SK-N-SH (cell line): ENCODE data around the gene PODXL2. TPM values are rescaled to one million over a fixed set of nuclear protein-coding genes. Genes with fewer than 3 reads are reported as not detected.

Experiments
- CTCF ChIA-PET: fragments of 300-600, 350-600 bp; formaldehyde crosslinking; extraction: SDS; loops from one replicate; lab custom pipeline; 2021; lab: Yijun Ruan, JAX
- POLR2A ChIA-PET: fragments of 350-600 bp; sonication (Branson Sonifier 250); formaldehyde crosslinking; extraction: SDS; loops from one replicate; lab custom pipeline; 2020; ENCODE audit warnings: antibody characterized with exemption, inconsistent platforms; lab: Yijun Ruan, JAX
- DNase-seq: peaks from one replicate; pipeline ENCODE4 v3.0.0; 2012
- H2AFZ ChIP-seq: fragments of 200-600 bp; sonication (generic); 2 replicates; pipeline ENCODE4 v1.8.1; 2016; ENCODE audit warnings: antibody characterized with exemption, mild to moderate bottlenecking, low read depth
- H3F3A ChIP-seq: fragments of 200-600 bp; sonication (generic); replicated peaks from 2 replicates; pipeline ENCODE3; 2016; ENCODE audit warnings: antibody characterized with exemption, mild to moderate bottlenecking; ENCODE audit not compliant: insufficient read depth
- H3K27ac ChIP-seq, 2 experiments: fragments of 200-500 bp in 1 of 2; fragments of 200-600 bp in 1 of 2; sonication (Bioruptor generic) in 1 of 2; sonication (generic), shearing (Covaris generic) in 1 of 2; 2 replicates each; pipeline versions ENCODE4 v1.5.1 to v1.6.1; 2014 to 2016; ENCODE audit warnings: low read depth in 2 of 2, inconsistent platforms in 1 of 2, low read length in 1 of 2, mild to moderate bottlenecking in 1 of 2, mixed read lengths in 1 of 2
- H3K27me3 ChIP-seq: fragments of 200-600 bp; sonication (generic), shearing (Covaris generic); 2 replicates; pipeline ENCODE4 v1.6.1; 2016; ENCODE audit warnings: mixed run types; ENCODE audit not compliant: insufficient read depth
- H3K36me3 ChIP-seq, 2 experiments: fragments of 200-500 bp in 1 of 2; fragments of 200-600 bp in 1 of 2; sonication (Bioruptor generic) in 1 of 2; sonication (generic) in 1 of 2; replicated peaks in 1 of 2; 2 replicates each; pipeline versions ENCODE3 to v1.5.1; 2014 to 2016; ENCODE audit warnings: low read length in 1 of 2, mild to moderate bottlenecking in 1 of 2; ENCODE audit not compliant: insufficient read depth in 2 of 2, control insufficient read depth in 1 of 2
- H3K4me1 ChIP-seq, 2 experiments: fragments of 200-500 bp in 1 of 2; fragments of 200-600 bp in 1 of 2; sonication (Bioruptor generic) in 1 of 2; sonication (generic), shearing (Covaris generic) in 1 of 2; 2 replicates each; pipeline versions ENCODE4 v1.5.1 to v1.6.1; 2014 to 2016; ENCODE audit warnings: low read depth in 1 of 2, low read length in 1 of 2, mixed run types in 1 of 2; ENCODE audit not compliant: insufficient read depth in 2 of 2, control insufficient read depth in 1 of 2
- H3K4me2 ChIP-seq: fragments of 200-600 bp; sonication (generic), shearing (Covaris generic); 2 replicates; pipeline ENCODE4 v1.6.1; 2017; ENCODE audit warnings: mixed run types
- H3K4me3 ChIP-seq, 2 experiments: fragments of 200-500 bp in 1 of 2; fragments of 200-600 bp in 1 of 2; sonication (Bioruptor generic) in 1 of 2; sonication (generic), shearing (Covaris generic) in 1 of 2; 2 replicates each; pipeline versions ENCODE4 v1.5.1 to v1.8.1; 2014 to 2016; ENCODE audit warnings: low read depth in 2 of 2, inconsistent platforms in 1 of 2, low read length in 1 of 2, mild to moderate bottlenecking in 1 of 2, mixed read lengths in 1 of 2, moderate library complexity in 1 of 2
- H3K79me2 ChIP-seq: fragments of 200-600 bp; sonication (generic); 2 replicates; pipeline ENCODE4 v1.8.1; 2017; ENCODE audit warnings: mild to moderate bottlenecking; ENCODE audit not compliant: insufficient read depth
- H3K9ac ChIP-seq: fragments of 200-600 bp; sonication (generic); 2 replicates; pipeline ENCODE4 v1.6.1; 2017; ENCODE audit warnings: mixed run types
- H3K9me2 ChIP-seq: fragments of 200-600 bp; sonication (generic); 2 replicates; pipeline ENCODE4 v1.6.1; 2017; ENCODE audit warnings: mixed run types
- H3K9me3 ChIP-seq: fragments of 200-600 bp; sonication (generic); 2 replicates; pipeline ENCODE4 v1.6.1; 2017; ENCODE audit warnings: mixed run types, mild to moderate bottlenecking, moderate library complexity
- H4K20me1 ChIP-seq: fragments of 200-600 bp; sonication (generic); 2 replicates; pipeline ENCODE4 v1.6.1; 2017; ENCODE audit warnings: mild to moderate bottlenecking, mixed run types; ENCODE audit not compliant: insufficient read depth
- EP300 ChIP-seq, 2 experiments: IDR thresholded peaks; 2 replicates each; pipeline versions ENCODE4 v1.4.0 to v1.6.1; 2012; ENCODE audit warnings: borderline replicate concordance in 1 of 2, low read depth in 1 of 2, low read length in 1 of 2
- FOXJ3 ChIP-seq: sonication (generic); formaldehyde crosslinking; IDR thresholded peaks from 2 replicates; pipeline ENCODE4 v1.5.1; 2020; ENCODE audit warnings: mild to moderate bottlenecking, missing genetic modification reagents
- GATA2 ChIP-seq: sonication (generic); formaldehyde crosslinking; IDR thresholded peaks from 2 replicates; pipeline ENCODE4 v1.5.0; 2020; ENCODE audit warnings: mild to moderate bottlenecking, missing genetic modification reagents
- MXI1 ChIP-seq: IDR thresholded peaks from 2 replicates; pipeline ENCODE4 v1.6.1; 2012; ENCODE audit warnings: mild to moderate bottlenecking, low read depth, low read length, improper control_type of control experiment
- NFIC ChIP-seq: IDR thresholded peaks from 2 replicates; pipeline ENCODE4 v1.4.0; 2012; ENCODE audit warnings: borderline replicate concordance
- NRF1 ChIP-seq: IDR thresholded peaks from 2 replicates; pipeline ENCODE4 v1.6.1; 2012; ENCODE audit warnings: low read depth, mild to moderate bottlenecking, low read length
- RCOR1 ChIP-seq: fragments of 150-350 bp; IDR thresholded peaks from 2 replicates; pipeline ENCODE4 v1.6.1; 2017; ENCODE audit warnings: antibody characterized with exemption, low read length
- RFX5 ChIP-seq: IDR thresholded peaks from 2 replicates; pipeline ENCODE4 v1.6.1; 2012; ENCODE audit warnings: mild to moderate bottlenecking, improper control_type of control experiment, low read length
- RXRA ChIP-seq: IDR thresholded peaks from 2 replicates; pipeline ENCODE4 v1.4.0; 2012; ENCODE audit warnings: low read depth, mild to moderate bottlenecking, borderline replicate concordance
- SMC3 ChIP-seq: IDR thresholded peaks from 2 replicates; pipeline ENCODE4 v1.6.1; 2012; ENCODE audit warnings: low read depth, low read length, improper control_type of control experiment
- TCF12 ChIP-seq: IDR thresholded peaks from 2 replicates; pipeline ENCODE4 v1.4.0; 2012
- YY1 ChIP-seq: IDR thresholded peaks from 2 replicates; pipeline ENCODE4 v1.4.0; 2012; ENCODE audit warnings: low read depth, mild to moderate bottlenecking
- WGBS: methylation state at CpG from one replicate; pipeline ENCODE4 v1.1.6; 2017; ENCODE audit warnings: low lambda C conversion rate; 5-methylcytosine and 5-hydroxymethylcytosine counted together
- polyA plus RNA-seq, 3 experiments: library from polyadenylated mRNA; depleted of rRNA; stranded (reverse); fragments of >200 nt; gene quantifications; 2 replicates each; pipeline ENCODE4 v1.2.3, GENCODE V29; 2012
- TF ChIP-seq, protein P1 (sequence below): IDR thresholded peaks from 2 replicates; pipeline ENCODE4 v1.4.0; 2012; ENCODE audit warnings: low read depth, borderline replicate concordance
- TF ChIP-seq, protein P2 (sequence below): IDR thresholded peaks from 2 replicates; pipeline ENCODE4 v1.4.0; 2012; ENCODE audit warnings: low read depth

The PODXL2 gene
- polyA plus RNA-seq, 1 of the 3 experiments (the other 2 are of a cell fraction): 27.5 TPM

DNA sequence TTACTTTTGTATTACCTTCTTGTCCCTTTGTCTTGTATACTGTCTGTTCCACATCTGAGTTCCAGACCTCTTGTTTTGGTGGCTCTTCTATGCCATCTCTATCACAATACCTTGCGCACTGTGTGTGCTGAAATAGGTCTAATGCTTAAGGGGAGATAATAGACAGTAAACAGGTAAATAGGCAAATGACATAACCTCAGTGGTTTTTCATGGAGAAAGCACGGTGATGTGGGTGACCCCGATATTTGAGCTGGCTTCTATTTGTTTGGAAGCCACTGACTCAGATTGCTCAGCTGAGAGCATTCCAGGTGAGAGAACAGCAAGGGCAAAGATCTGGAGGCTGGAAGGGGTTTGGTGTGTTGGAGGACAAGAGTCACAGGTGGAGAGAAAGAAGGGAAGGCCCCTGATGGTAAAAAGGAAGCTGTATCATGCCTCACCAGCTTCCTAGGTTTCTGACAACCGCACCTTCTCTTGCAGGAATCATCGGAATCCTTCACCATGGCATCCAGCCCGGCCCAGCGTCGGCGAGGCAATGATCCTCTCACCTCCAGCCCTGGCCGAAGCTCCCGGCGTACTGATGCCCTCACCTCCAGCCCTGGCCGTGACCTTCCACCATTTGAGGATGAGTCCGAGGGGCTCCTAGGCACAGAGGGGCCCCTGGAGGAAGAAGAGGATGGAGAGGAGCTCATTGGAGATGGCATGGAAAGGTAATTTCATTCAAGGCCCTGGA is 30.0 kb upstream of the PODXL2 start:
- H3K4me3 ChIP-seq: peak overlapping the region; percentile 69 to 76
- no peaks in the 10 kb centered on the region for H4K20me1 ChIP-seq
- no peak for DNase-seq
- peaks cover 33% of the 10 kb centered on the region for H3K79me2 ChIP-seq
- H3K27me3 ChIP-seq: no peaks in the 10 kb centered on the region
- H3K9me3 ChIP-seq: no peaks in the 10 kb centered on the region
- H3K27ac ChIP-seq: peak overlapping the region; percentile 22 to 64; a peak in 3 of 4 replicates
- no peaks in the 10 kb centered on the region for H3K9me2 ChIP-seq
- no peaks in the 10 kb centered on the region for H3F3A ChIP-seq
- TF ChIP-seq MXI1: no peak
- TF ChIP-seq RCOR1: no peak
- TF ChIP-seq RXRA: no peak
- no peak for TF ChIP-seq NFIC
- TF ChIP-seq RFX5: no peak
- no peak for TF ChIP-seq TCF12
- TF ChIP-seq, protein P1, sequence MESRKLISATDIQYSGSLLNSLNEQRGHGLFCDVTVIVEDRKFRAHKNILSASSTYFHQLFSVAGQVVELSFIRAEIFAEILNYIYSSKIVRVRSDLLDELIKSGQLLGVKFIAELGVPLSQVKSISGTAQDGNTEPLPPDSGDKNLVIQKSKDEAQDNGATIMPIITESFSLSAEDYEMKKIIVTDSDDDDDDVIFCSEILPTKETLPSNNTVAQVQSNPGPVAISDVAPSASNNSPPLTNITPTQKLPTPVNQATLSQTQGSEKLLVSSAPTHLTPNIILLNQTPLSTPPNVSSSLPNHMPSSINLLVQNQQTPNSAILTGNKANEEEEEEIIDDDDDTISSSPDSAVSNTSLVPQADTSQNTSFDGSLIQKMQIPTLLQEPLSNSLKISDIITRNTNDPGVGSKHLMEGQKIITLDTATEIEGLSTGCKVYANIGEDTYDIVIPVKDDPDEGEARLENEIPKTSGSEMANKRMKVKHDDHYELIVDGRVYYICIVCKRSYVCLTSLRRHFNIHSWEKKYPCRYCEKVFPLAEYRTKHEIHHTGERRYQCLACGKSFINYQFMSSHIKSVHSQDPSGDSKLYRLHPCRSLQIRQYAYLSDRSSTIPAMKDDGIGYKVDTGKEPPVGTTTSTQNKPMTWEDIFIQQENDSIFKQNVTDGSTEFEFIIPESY: no peak
- TF ChIP-seq EP300 (IDR thresholded peaks at IDR 0.05; ENCODE audit: borderline replicate concordance in 1 of 2, low read depth in 1 of 2, low read length in 1 of 2): no peak
- TF ChIP-seq, protein P2, sequence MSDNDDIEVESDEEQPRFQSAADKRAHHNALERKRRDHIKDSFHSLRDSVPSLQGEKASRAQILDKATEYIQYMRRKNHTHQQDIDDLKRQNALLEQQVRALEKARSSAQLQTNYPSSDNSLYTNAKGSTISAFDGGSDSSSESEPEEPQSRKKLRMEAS: no peak
- TF ChIP-seq, all 33 proteins: peak for 0
- Histone ChIP-seq H3K4me1 (peaks cover 6 to 19% of the 10 kb centered on the region in 2 experiments; a peak in 3 of 4 replicates), H3K4me2 (peak overlapping the region; percentile 83), H3K36me3 (peaks cover 4 to 8% of the 10 kb centered on the region in 2 experiments), H3K9ac (peak overlapping the region; percentile 84), H2AFZ (peak overlapping the region; percentile 79)
- ChIA-PET POLR2A (interaction anchor here (1.5 to 1.9 kb wide), 2 partner anchors 9 to 12 kb away, joined by 6 to 7 read pairs; no protein-coding TSS in a partner anchor), CTCF (interaction anchor here (1.5 to 5.7 kb wide), 4 partner anchors 8 to 372 kb away, joined by 3 to 34 read pairs (median 6); partner anchors contain the start of gene TPRA1)
- WGBS: 79% methylated on average over 9 of the region's 14 CpGs

DNA sequence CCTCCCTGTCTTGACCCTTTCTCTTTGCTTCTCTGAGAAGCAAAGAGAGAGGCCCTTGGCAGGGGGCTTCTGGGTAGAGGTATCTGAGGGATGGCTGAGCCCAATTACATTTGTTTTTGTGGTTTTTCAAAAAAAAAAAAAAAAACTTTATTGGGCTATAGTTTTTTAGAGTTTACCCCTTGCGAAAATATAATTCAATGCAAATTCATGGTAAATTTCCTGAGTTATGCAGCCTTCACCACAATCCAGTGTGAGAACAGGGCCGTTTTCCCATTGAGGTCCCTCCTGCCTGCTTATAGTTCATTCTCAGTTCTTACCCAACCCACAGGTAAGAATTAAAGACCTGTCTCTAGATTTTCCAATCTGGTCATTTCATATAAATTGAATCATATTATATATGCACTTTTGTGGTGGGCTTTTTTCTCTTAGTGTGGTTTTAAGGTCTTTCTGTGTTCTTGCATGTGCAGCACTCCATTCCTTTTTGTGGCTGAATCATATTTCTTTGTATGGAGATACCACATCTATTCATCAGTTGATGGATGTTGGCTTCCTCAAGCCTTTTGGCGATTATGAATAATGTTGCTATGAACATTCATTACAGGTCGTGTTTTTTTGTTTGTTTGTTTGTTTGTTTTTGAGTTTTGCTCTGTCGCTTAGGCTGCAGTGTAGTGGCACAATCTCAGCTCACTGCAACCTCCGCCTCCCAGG is 28.1 kb upstream of the PODXL2 start:
- ChIA-PET POLR2A (no interaction called here), CTCF (no interaction called here)
- H3K4me2 ChIP-seq: no peak overlapping the region
- no peak overlapping the region for H3K27ac ChIP-seq
- H3K4me3 ChIP-seq: no peak overlapping the region
- no peak overlapping the region for H3K9ac ChIP-seq
- H3K9me3 ChIP-seq: no peaks in the 10 kb centered on the region
- no peaks in the 10 kb centered on the region for H4K20me1 ChIP-seq
- no peaks in the 10 kb centered on the region for H3F3A ChIP-seq
- peaks cover 6 to 19% of the 10 kb centered on the region in 2 experiments; a peak in 3 of 4 replicates for H3K4me1 ChIP-seq
- no peak overlapping the region for H2AFZ ChIP-seq
- H3K36me3 ChIP-seq: peaks cover 8 to 17% of the 10 kb centered on the region in 2 experiments
- no peak for TF ChIP-seq TCF12
- no peak for TF ChIP-seq SMC3
- TF ChIP-seq, protein P2: no peak
- no peak for TF ChIP-seq FOXJ3 (CRISPR knock-in tag)
- no peak for TF ChIP-seq GATA2 (CRISPR knock-in tag)
- no peak for TF ChIP-seq EP300 (IDR thresholded peaks at IDR 0.05; ENCODE audit: borderline replicate concordance in 1 of 2, low read depth in 1 of 2, low read length in 1 of 2)
- TF ChIP-seq YY1: no peak
- TF ChIP-seq NRF1: no peak
- no peaks in the 10 kb centered on the region for H3K27me3 ChIP-seq
- WGBS: 81% methylated on average over 6 of the region's 6 CpGs
- H3K79me2 ChIP-seq: peaks cover 33% of the 10 kb centered on the region
- no peak for DNase-seq
- no peaks in the 10 kb centered on the region for H3K9me2 ChIP-seq
